ENCODE measurements around the gene PACS1. TPM values are rescaled to one million over a fixed set of nuclear protein-coding genes. Genes with fewer than 3 reads are reported as not detected.

PACS1 gene
- total RNA-seq, 1 donor from 2014 or later: 5.8 TPM

DNA sequence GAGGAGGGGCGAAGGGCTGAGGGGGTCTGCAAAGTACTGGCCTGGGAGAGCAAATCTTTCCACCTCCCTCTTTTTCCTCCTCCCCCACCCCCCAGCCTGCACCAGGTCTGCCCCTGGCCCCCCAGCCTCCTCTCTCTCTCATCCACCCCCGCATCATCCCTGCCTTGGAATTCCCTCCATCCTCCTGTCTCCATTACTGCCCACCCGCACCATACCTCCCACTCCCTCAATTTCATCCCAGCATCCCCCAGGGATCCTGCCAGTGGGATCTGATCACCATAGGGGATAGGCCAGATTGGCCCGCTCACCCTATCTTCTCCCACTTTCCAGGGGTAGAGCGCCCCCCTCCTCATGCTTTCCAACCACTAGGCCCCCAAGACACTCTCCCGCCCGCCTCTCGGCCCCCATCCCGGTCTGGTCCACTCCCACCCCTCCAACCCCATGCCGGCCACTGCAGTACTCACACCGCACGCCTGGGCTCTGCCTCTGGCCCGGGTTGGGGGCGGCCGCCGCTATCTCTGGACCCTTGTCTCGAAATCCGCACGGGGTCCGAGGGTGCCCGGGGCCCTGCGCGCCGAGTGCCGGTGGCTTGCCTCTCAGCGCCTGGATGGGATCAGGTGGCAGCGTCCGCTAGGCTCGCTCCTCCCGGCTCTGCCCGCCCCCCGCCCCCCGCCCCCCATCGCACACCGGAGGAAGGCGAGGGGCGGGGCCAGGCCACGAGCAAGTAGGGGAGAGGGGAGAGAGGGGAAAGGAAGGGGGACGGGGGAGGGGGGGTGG lies 21.3 kb upstream of the PACS1 start, which contains the start of gene GAL3ST3:
Gene GAL3ST3, minus strand, starts transcription at position 615 of the 777 bp plus-strand sequence. CDS start 3,746 bp downstream, outside the sequence.
- no peak for DNase-seq (ENCODE audit: low spot score)
- ATAC-seq: no peak

DNA sequence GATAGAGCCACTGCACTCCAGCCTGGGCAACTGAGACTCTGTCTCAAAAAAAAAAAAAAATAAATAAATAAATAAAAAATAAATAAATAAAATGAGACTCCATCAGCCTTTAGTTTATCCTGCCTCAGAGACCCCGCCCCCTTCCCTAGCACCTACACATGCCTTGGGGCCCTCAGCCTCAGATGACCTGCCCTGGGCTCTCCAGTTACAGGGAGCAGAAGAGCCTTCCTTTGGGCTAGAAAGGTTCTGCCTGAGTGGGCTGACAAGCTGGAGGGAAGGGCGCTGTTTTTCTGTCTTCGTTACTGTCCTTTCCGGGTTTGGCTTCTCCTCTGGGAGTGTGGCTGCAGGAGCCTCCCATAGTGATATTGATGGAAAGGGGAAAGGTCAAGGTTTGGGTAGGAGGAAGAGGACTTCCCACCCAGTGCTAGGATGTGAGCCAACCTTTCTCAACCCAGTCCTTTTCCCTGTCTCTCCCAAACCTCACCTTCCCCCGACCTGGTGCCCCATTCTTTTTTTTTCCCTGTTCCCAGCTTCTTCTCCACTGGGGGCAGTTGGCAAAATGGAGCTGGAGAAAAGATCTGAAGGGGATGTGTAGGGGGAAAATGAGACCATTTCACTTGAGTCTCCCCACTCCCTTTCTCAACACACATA lies 19.4 kb upstream of the PACS1 start:
- DNase-seq (ENCODE audit: low spot score): no peak
- ATAC-seq: no peak

DNA sequence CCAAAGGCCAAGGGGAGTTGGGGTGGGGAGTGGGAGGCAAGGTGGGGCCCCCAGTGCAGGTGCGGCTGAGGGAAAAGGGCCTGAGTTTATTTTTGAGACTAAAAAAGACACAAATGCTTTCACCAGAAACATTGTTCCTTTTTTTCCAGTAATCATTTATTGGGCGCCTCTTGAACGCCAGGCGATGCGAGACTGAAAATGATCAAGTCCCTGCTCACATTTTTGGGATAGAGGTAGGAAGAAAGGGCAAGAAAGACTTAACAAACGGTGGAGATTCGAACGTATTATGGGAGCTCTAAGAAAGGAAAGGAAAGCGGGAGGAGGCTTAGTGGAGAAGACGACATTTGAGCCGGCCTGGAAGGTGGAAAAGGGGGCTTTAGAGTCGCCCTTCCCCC lies 18.7 kb upstream of the PACS1 start:
- ATAC-seq (no peak), DNase-seq (ENCODE audit: low spot score) (no peak)

DNA sequence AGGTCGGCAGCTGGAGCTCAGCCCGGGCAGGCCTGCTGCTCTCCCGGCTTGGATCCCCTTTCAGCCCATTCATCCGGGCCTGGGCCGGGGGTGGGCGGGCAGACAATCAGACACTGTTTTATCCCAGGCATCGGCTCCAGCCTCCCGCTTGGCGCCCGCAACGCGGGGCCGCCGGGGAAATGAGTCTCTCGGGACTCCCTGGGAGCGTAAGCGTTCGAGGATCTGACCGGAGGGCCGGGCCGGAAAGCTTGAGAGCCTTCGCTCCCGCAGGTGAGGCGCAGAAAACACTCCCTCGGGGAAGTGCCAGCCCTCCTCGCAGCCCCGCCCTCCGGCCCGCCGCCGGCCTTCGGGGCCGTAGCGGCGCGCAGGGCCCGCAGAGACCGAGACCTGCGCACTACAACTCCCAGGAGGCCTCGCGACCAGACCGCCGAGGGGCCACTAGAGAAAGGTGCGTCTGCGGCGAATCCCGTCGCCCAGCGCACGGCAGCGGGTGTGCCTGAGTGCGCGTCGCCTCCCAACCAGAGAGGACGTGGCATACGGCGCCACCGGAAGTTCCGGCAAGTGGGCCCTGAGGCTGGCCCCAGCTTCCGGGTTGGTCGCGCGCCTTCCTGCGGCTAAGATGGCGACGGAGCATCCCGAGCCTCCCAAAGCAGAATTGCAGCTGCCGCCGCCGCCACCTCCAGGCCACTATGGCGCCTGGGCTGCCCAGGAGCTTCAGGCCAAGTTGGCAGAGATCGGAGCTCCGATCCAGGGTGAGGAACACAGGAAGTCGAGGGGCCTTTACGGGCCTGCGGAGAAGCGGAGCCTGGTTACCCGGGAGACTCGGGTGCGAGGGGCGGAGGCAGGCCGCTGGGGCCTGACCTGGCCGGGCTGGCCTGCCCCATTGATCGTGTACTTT lies 18.1 kb upstream of the PACS1 start, which contains the start of gene SF3B2:
Gene SF3B2, plus strand, starts transcription at position 599 of the 898 bp plus-strand sequence. Its CDS starts 21 bp downstream, at position 620.
- peak; percentile 99 for DNase-seq (ENCODE audit: low spot score)
- ATAC-seq: peak; percentile 93

GRCh38 chr11:66052664-66052982 lies 17.4 kb upstream of the PACS1 start:
- ATAC-seq (no peak), DNase-seq (ENCODE audit: low spot score) (no peak)

GRCh38 chr11:66055021-66055420 lies 15.1 kb upstream of the PACS1 start:
- ATAC-seq (no peak), DNase-seq (ENCODE audit: low spot score) (no peak)

DNA sequence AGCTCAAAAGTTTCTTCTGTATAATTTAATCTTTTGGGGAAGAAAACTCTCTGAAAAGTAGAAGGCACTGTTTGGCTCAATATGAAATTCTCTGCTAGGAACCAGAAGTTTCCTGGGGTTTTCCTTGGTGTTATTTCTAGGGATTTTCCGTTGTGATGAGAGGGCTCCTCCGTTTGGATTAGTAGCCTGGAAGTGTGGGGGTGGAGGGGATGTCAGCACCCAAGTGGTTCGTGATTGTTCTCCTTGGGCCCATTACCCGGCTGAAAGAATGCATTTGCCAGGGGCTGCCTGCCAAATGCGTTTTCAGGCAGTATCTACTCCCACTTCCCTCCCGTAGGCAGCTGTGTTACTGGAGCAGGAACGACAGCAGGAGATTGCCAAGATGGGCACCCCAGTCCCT lies 13.6 kb upstream of the PACS1 start:
- ATAC-seq (no peak), DNase-seq (ENCODE audit: low spot score) (no peak)

GRCh38 chr11:66059966-66060680 lies 9.9 kb upstream of the PACS1 start:
- no peak for ATAC-seq

DNA sequence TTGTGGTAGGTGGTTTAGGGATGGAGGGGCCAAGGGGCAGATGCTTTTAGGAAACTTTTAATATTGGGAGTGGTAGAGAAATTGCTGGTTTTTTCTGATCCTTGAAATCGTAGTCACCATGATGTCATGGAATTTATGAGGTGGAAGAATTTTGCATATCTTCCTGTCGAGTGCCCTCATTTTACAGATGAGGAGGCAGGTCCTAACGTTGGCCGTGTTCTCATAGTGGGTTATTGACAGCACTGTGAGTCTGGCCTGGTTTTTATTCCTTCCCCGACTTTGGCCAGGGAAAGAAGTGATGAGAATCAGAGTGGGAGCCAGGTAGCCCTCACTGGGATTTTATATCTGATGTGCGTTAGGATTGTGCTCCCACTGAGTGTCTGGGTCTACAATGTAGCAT lies 8.8 kb upstream of the PACS1 start:
- ATAC-seq (no peak), DNase-seq (ENCODE audit: low spot score) (no peak)

More at GRCh38 chr11:66059966-66060680, 9.9 kb upstream of the PACS1 start:
- DNase-seq (ENCODE audit: low spot score): no peak

DNA sequence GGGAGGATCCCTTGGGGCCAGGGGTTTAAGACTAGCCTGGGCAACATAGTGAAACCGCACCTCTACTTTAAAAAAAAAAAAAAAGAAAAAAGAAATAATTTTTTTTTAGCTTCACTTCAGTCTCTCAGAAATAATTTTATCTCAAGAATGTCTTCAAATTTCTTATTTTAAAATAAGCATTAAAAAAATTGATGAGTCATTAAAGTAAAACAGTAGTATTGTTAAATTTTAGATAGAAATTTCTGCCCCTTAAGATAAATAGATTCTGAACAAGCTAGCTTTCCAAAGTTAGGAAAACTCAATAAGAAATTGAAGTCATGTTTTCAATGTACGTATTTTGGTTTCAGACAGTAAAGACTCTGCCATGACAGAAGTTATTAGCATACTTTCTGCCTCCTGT lies 7.7 kb upstream of the PACS1 start:
- no peak for ATAC-seq

GRCh38 chr11:66063900-66064299 lies 6.2 kb upstream of the PACS1 start:
- no peak for ATAC-seq
- no peak for DNase-seq (ENCODE audit: low spot score)

More for the DNA sequence above, 7.7 kb upstream of the PACS1 start:
- no peak for DNase-seq (ENCODE audit: low spot score)

GRCh38 chr11:66064571-66064970 lies 5.5 kb upstream of the PACS1 start:
- no peak for ATAC-seq
- no peak for DNase-seq (ENCODE audit: low spot score)

GRCh38 chr11:66066751-66067150 lies 3.3 kb upstream of the PACS1 start:
- no peak for ATAC-seq
- no peak for DNase-seq (ENCODE audit: low spot score)

DNA sequence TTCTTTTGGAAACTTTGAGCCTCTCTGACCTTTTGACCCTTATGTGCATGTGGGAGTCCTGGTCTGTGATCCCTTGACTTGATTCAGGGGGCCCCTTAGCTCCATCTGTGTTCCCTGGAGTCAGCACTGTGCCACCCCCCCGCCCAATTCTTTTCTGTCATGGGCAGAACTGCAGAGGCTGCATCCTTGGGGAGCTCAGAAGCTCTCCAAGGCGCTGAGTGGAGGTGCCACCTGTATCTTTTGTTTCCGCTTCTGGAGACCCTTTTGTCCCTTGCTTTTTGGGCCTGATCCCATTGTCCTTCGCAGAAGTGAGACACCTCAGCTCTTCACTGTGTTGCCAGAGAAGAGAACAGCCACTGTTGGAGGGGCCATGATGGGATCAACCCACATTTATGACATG lies 2.4 kb upstream of the PACS1 start:
- DNase-seq (ENCODE audit: low spot score) (no peak), ATAC-seq (no peak)

- DNase-seq (ENCODE audit: low spot score): peak; percentile 69
- peak; percentile 51 for ATAC-seq
Measured at GRCh38 chr11:66068154-66068821, 1.8 kb upstream of the PACS1 start.

GRCh38 chr11:66068923-66069714 lies 953 bp upstream of the PACS1 start:
- ATAC-seq (peak; percentile 42), DNase-seq (ENCODE audit: low spot score) (peak; percentile 60)

DNA sequence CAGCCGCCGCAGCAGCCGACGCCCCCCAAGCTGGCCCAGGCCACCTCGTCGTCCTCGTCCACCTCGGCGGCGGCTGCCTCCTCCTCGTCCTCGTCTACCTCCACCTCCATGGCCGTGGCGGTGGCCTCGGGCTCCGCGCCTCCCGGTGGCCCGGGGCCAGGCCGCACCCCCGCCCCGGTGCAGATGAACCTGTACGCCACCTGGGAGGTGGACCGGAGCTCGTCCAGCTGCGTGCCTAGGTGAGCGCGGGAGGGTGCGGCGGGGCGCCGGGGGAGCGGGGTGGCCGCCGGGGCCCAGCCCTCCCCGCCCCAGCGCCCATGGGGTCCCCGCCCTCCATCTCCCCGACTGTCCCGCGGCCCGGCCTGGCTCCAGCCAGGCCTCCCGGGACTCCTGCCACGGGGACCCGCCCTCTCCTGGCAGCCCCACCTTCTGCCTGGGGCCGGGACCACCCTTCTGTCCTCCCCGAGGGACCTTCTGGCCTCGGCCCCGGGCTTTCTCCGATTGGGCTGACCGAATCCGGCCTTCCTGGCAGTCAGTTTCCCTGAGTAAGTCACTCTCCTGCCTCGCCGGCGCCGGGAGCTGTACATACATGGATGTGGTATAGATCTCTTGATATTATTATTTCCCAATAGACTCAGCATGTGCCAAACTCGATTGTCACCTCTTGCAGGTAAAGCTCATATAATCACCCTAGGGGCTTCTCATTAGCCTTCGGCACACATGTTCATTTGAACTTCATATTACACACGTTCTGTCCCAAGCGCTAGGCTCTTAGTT lies 720 bp downstream of the PACS1 start:
- peak; percentile 2 for ATAC-seq
- peak; percentile 60 for DNase-seq (ENCODE audit: low spot score)

DNA sequence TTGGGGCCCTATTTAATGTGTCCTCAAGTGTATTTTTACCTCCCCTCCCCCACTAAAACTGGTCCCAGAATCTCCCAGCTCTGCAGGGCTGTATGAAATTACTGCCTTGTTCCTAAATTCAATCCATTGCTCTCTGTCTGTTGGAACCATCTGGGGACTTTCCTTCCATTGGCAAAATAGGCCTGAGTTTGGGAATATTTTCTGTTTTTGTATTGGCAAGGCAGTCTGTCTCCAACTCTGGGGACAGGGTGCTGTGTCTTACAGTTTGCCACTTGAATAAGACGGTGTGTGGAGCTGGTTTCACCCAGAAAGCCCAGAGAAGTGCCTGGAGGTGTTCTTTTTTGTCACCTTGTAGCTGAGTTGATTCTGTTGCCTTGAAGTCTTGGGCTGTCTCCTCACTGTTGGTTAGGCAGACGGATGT lies 1.3 kb downstream of the PACS1 start:
- DNase-seq (ENCODE audit: low spot score) (no peak), ATAC-seq (no peak)

All from left lobe of liver (tissue), 2 donors.